ENCODE measurements around the gene TFDP2. TPM values are rescaled to one million over a fixed set of nuclear protein-coding genes. Genes with fewer than 3 reads are reported as not detected.
"Not testable (repeated sequence)": the region's sequence is repeated elsewhere in the genome, so short reads cannot be mapped to it uniquely, and the experiment has no call there.

Gene TFDP2
- total RNA-seq, 1 experiment from 2014 or later, result 43.2 TPM

GRCh38 chr3:142077859-142078500, 71.4 kb downstream of the TFDP2 start:
- no TSS peak for BruUV-seq (replicated peaks)
- no peak for DNase-seq (ENCODE audit: unreplicated experiment)
- intact Hi-C loops (cut with micrococcal nuclease), result no loop called here

DNA sequence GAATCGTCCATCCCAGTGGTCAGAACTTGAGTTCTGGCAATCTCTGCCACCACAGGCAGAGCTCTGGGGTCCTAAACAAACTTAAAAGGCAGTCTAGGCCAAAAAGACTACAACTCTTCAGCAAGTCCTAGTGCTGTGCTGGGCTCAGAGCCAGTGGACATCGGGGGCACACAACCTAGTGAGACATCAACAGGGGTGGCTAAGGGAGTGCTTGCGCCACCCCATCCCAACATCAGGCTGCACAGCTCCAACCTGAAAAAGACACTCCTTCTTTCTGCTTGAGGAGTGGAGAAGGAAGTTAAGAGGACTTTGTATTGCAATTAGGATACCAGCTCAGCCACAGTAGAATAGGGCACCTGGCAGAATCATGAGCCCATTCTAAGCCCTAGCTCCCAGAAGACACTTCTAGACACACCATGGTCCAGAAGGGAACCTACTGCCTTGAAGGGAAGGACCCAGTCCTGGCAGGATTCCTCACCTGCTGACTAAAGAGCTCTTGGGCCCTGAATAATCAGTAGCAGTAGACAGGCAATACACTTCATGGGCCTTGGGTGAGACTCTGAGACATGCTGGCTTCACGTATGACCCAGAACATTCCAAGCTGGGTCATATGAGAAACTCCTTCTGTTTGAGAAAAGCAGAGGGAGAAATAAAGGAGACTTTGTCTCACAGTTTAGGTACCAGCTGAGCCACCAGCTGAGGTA, 72.0 kb downstream of the TFDP2 start:
- BruUV-seq (replicated peaks), result no TSS peak
- ChIA-PET POLR2A (interaction anchor here (0.9 kb wide), 1 partner anchor 15 kb away, joined by 4 read pairs; no protein-coding TSS in a partner anchor), CTCF (interaction anchor here (1.2 kb wide), 1 partner anchor 47 kb away, joined by 5 read pairs; no protein-coding TSS in a partner anchor)
- intact Hi-C loops (cut with micrococcal nuclease), result no loop called here
- no peak for DNase-seq (ENCODE audit: unreplicated experiment)
- TF ChIP-seq, protein P1, sequence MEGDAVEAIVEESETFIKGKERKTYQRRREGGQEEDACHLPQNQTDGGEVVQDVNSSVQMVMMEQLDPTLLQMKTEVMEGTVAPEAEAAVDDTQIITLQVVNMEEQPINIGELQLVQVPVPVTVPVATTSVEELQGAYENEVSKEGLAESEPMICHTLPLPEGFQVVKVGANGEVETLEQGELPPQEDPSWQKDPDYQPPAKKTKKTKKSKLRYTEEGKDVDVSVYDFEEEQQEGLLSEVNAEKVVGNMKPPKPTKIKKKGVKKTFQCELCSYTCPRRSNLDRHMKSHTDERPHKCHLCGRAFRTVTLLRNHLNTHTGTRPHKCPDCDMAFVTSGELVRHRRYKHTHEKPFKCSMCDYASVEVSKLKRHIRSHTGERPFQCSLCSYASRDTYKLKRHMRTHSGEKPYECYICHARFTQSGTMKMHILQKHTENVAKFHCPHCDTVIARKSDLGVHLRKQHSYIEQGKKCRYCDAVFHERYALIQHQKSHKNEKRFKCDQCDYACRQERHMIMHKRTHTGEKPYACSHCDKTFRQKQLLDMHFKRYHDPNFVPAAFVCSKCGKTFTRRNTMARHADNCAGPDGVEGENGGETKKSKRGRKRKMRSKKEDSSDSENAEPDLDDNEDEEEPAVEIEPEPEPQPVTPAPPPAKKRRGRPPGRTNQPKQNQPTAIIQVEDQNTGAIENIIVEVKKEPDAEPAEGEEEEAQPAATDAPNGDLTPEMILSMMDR (IDR thresholded peaks at IDR 0.05; ENCODE audit: unreplicated experiment), result no peak
- Mint-ChIP-seq H3K36me3 (ENCODE audit: insufficient read depth, unreplicated experiment) (no peaks in the 10 kb centered on the region), H3K9me3 (ENCODE audit: unreplicated experiment) (peaks cover 10% of the 10 kb centered on the region), H3K4me1 (ENCODE audit: insufficient read depth, unreplicated experiment) (no peaks in the 10 kb centered on the region), H3K4me3 (ENCODE audit: unreplicated experiment) (no peak overlapping the region), H3K27me3 (ENCODE audit: insufficient read depth, unreplicated experiment) (no peaks in the 10 kb centered on the region), H3K27ac (ENCODE audit: low read depth, unreplicated experiment) (no peak overlapping the region)

More at GRCh38 chr3:142077859-142078500, 71.4 kb downstream of the TFDP2 start:
- peaks cover 10% of the 10 kb centered on the region for H3K9me3 Mint-ChIP-seq (ENCODE audit: unreplicated experiment)
- H3K27ac Mint-ChIP-seq (ENCODE audit: low read depth, unreplicated experiment), result no peak overlapping the region
- no peaks in the 10 kb centered on the region for H3K4me1 Mint-ChIP-seq (ENCODE audit: insufficient read depth, unreplicated experiment)
- H3K36me3 Mint-ChIP-seq (ENCODE audit: insufficient read depth, unreplicated experiment), result no peaks in the 10 kb centered on the region
- POLR2A ChIA-PET, result no interaction called here
- no peak overlapping the region for H3K4me3 Mint-ChIP-seq (ENCODE audit: unreplicated experiment)
- H3K27me3 Mint-ChIP-seq (ENCODE audit: insufficient read depth, unreplicated experiment), result no peaks in the 10 kb centered on the region
- TF ChIP-seq, protein P1 (IDR thresholded peaks at IDR 0.05; ENCODE audit: unreplicated experiment), result no peak
- CTCF ChIA-PET, result interaction anchor here (1.2 kb wide), 1 partner anchor 47 kb away, joined by 5 read pairs; no protein-coding TSS in a partner anchor

- BruUV-seq (replicated peaks); H3K4me1 Mint-ChIP-seq (ENCODE audit: insufficient read depth, unreplicated experiment); H3K27ac Mint-ChIP-seq (ENCODE audit: low read depth, unreplicated experiment); H3K36me3 Mint-ChIP-seq (ENCODE audit: insufficient read depth, unreplicated experiment); H3K27me3 Mint-ChIP-seq (ENCODE audit: insufficient read depth, unreplicated experiment); H3K9me3 Mint-ChIP-seq (ENCODE audit: unreplicated experiment); POLR2A ChIA-PET; DNase-seq (ENCODE audit: unreplicated experiment); intact Hi-C loops (cut with micrococcal nuclease); H3K4me3 Mint-ChIP-seq (ENCODE audit: unreplicated experiment): not testable (repeated sequence)
- CTCF ChIA-PET, result interaction anchor here (0.6 to 0.7 kb wide), 2 partner anchors 19 to 123 kb away, joined by 3 read pairs; no protein-coding TSS in a partner anchor
Observed at GRCh38 chr3:142075656-142076055, 73.7 kb downstream of the TFDP2 start.

DNA sequence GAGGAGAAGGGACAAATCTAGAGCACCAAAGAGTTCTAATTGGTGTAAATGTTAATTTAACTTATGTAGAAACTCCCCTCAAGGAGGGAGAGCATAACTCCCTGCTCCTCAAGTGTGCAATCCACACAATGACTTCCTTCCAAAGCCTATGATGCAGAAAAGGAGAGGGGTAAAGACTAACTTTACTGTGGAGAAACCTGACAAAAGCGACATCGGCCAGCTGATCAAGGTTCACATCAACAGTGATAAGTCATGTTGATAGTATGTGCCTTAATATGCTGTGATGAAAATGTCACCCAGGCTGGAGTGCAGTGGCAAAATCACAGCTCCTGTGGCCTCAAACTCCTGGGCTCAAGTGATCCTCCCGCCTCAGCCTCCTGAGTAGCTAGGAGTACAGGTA, 76.5 kb downstream of the TFDP2 start:
- intact Hi-C loops (cut with micrococcal nuclease), result no loop called here
- Mint-ChIP-seq H3K4me3 (ENCODE audit: unreplicated experiment) (no peak overlapping the region), H3K27ac (ENCODE audit: low read depth, unreplicated experiment) (no peak overlapping the region), H3K36me3 (ENCODE audit: insufficient read depth, unreplicated experiment) (peaks cover 5% of the 10 kb centered on the region), H3K27me3 (ENCODE audit: insufficient read depth, unreplicated experiment) (no peaks in the 10 kb centered on the region), H3K9me3 (ENCODE audit: unreplicated experiment) (no peaks in the 10 kb centered on the region), H3K4me1 (ENCODE audit: insufficient read depth, unreplicated experiment) (no peaks in the 10 kb centered on the region)
- DNase-seq (ENCODE audit: unreplicated experiment), result no peak
- ChIA-PET CTCF (no interaction called here), POLR2A (no interaction called here)
- TF ChIP-seq, protein P1 (IDR thresholded peaks at IDR 0.05; ENCODE audit: unreplicated experiment), result no peak
- BruUV-seq (replicated peaks), result no TSS peak
